22Rv1 (cell line): Measurements from ENCODE around the gene MAP3K5.

Experiments
- ZFX ChIP-seq: fragments of 450-650 bp; IDR thresholded peaks from 2 replicates; pipeline ENCODE4 v1.6.1; 2017; ENCODE audit warnings: antibody characterized with exemption, borderline replicate concordance
- TF ChIP-seq, protein P1 (sequence below): fragments of 450-650 bp; IDR thresholded peaks from 2 replicates; pipeline ENCODE4 v1.5.1; 2017; ENCODE audit warnings: mild to moderate bottlenecking

DNA sequence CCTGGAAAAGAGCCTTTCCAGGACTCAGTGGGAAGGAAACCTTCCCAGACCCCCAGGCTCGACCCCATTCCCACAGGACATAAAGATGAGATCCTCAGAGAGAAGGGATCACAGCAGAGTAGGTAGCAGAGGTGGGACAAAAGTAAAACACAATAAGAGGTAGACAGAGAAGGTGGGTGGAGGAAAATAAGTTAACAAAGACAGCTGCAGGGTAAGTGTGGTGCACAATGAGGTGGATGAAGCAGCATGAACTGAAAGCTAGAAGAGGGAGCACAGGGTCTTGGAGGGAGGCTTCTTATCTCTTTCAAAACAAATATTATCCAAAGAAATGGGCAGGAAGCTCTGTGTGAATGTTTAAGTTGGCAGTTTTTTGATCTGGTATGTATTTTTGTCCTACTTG is 228.1 kb downstream of the MAP3K5 start:
- TF ChIP-seq, protein P1, sequence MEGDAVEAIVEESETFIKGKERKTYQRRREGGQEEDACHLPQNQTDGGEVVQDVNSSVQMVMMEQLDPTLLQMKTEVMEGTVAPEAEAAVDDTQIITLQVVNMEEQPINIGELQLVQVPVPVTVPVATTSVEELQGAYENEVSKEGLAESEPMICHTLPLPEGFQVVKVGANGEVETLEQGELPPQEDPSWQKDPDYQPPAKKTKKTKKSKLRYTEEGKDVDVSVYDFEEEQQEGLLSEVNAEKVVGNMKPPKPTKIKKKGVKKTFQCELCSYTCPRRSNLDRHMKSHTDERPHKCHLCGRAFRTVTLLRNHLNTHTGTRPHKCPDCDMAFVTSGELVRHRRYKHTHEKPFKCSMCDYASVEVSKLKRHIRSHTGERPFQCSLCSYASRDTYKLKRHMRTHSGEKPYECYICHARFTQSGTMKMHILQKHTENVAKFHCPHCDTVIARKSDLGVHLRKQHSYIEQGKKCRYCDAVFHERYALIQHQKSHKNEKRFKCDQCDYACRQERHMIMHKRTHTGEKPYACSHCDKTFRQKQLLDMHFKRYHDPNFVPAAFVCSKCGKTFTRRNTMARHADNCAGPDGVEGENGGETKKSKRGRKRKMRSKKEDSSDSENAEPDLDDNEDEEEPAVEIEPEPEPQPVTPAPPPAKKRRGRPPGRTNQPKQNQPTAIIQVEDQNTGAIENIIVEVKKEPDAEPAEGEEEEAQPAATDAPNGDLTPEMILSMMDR = no peak
- TF ChIP-seq ZFX = no peak
